ENCODE data around the gene FGF12.
"Not testable (repeated sequence)": the region's sequence is repeated elsewhere in the genome, so short reads cannot be mapped to it uniquely, and the experiment has no call there.

DNA sequence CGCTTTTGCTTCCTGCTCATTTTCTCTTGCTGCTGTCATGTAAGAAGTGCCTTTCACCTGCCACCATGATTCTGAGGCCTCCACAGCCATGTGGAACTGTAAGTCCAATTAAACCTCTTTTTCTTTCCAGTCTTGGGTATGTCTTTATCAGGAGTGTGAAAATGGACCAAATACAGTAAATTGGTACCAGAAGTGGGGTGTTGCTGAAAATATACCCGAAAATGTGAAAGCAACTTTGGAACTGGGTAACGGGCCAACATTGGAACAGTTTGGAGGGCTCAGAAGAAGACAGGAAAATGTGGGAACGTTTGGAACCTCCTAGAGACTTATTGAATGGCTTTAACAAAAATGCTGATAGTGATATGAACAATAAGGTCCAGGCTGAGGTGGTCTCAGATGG, 47.0 kb upstream of the FGF12 start:
- not testable (repeated sequence) for TF ChIP-seq ELF4 (IDR thresholded peaks at IDR 0.05); TARDBP (IDR thresholded peaks at IDR 0.05); HDGF (IDR thresholded peaks at IDR 0.05; ENCODE audit: borderline replicate concordance); FOXM1 (IDR thresholded peaks at IDR 0.05; ENCODE audit: borderline replicate concordance)
